HG03039 (cell line): Measurements from ENCODE around the gene TNNT3.
"Not testable (repeated sequence)": the region's sequence is repeated elsewhere in the genome, so short reads cannot be mapped to it uniquely, and the experiment has no call there.

Source experiments
- ATAC-seq: cut with Tn5 transposase; IDR thresholded peaks from one replicate; pipeline ENCODE4 v1.9.1; 2021; ENCODE audit warnings: mild to moderate bottlenecking, moderate library complexity; ENCODE audit not compliant: unreplicated experiment

Gene TNNT3

GRCh38 chr11:1880746-1881441 lies 38.6 kb upstream of the TNNT3 start:
- ATAC-seq, result no peak

DNA sequence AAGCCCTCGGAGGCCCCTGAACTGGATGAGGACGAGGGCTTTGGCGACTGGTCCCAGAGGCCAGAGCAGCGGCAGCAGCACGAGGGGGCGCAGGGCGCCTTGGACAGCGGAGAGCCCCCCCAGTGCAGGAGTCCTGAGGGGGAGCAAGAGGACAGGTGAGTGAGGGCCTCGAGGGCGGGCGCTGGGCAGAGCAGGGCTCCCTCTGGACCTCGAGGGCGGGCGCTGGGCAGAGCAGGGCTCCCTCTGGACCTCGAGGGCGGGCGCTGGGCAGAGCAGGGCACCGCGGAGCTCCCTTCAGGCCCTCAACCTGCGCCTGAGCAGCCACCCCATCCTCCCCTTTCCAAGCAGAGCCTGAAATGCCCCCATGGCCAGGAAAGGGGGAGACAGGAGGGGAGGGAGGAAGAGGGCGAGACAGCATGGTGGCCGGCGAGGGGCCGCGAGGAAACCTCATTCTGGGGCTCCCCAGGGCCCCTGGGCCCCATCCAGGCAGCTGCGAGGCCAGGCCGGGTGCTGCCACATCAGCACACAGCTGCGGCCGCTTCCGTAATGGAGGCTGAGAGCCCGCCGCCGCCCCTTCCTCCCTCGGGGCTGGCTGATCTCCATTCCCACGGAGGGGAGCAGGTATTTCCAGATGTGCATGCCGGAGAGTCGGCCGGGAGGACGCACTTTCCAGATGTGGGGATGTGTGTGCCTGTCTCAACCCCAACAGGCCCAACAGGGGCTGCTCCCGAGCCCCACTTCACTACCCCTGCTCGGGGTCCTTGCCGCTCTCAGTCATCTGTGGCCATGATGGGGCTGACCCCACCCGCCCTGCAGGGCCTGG lies 37.9 kb upstream of the TNNT3 start:
- no peak for ATAC-seq

DNA sequence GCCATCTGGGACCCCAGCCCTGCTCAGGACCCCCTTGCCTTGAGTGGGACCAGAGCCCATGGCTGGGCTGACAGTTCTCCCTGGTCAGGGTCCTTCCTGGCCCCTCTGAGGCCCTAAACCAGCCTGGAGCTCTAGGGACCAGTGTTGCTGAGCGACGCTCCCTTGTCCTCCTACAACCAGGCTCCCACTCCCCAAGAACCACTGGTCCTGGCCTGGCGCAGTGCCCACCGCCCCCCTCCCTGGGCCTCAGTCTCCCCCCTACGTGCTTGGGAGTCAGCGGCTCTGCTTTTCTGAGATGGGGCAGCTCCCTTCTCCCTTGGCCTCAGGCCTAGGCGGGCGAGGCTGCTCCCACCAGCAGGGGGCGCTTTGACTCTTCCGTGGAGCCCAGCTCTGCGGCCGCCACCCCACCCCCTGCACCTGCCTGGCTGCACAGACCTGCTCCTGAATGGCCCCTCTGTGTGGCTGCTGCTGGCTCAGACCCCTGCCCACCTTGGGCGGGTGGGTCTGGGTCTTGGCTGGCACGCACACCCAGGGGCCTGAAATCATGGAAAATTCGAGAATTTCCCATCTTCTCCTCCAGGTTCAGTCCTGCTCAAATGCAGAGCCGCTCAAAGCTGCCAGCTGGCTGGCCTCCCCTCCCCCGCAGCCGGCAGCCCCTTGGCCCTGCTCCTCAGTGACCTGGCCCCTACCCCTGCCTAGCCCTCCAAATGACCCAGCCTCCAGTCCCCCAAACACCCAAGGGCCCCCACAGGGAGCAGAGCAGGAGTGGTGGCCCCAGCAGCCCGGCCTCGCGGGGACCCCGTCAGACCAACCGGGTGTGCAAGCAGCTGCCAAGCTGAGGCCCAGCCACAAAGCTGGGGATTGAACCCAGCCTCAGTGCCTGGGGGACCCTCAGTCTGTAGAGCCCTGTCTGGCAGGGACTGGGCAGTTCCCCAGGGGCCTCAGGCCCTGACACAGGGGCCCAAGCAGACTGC lies 37.0 kb upstream of the TNNT3 start:
- ATAC-seq, result no peak

- ATAC-seq, result no peak
Measured at GRCh38 chr11:1883346-1884302, 35.9 kb upstream of the TNNT3 start.

- ATAC-seq, result no peak
Measured at GRCh38 chr11:1884303-1884700, 35.2 kb upstream of the TNNT3 start.

DNA sequence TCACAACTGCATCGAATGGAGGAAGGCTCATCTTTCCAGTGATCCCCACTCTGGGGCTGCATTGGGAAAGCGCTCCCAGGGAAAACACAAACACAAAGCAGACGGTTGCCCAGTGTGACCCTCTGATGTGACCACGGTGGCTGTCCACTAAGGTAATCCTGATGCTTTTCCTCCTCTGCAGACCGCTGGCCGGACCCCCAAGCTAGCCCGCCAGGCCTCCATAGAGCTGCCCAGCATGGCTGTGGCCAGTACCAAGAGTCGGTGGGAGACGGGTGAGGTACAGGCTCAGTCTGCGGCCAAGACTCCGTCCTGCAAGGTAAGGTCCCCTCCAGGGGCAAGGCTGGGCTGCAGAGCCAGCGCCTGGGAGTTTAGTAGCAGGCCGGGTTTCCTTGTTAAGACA lies 33.0 kb upstream of the TNNT3 start:
- not testable (repeated sequence) for ATAC-seq

GRCh38 chr11:1887451-1888346 lies 31.8 kb upstream of the TNNT3 start:
- no peak for ATAC-seq

DNA sequence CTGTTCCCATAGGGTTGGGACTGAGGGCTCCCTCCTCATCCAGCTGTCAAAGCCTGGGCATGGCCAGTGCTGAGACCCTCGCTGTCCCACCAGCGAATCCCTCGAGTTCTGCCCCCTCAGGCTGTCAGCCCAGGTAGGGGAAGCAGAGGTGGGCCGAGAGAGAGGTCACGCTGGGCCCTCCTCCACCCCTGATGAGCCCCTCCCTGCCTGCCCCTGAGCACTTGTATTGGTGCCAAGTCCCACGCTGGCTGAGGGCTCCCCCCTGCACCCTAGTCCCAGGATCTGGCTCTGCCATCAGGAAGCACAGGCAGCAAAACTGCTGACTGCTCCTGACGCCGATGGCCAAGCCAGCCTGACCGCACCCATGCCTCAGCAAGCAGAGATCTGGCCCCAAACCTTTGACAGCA lies 31.2 kb upstream of the TNNT3 start:
- ATAC-seq, result no peak

DNA sequence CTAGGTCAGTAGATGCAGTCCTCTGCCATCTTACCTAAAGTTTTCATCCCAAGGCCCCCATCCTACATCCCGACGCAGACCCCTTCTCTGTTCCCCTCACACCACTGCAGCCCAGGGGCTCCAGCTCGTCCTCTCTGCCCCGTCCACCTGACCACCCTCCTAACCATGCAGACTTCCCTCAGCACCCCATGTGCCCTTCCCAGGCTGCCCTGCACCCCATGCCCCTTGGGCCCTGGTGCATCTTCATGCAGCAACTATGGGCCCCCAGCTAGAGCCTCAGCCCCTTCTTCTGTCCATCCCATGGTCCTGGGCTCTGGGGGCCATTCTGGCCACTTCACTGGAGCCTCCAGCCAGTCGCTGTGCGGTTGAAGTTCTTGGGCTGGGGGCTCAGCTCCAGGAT lies 30.7 kb upstream of the TNNT3 start:
- ATAC-seq, result no peak

- ATAC-seq, result no peak
Measured at GRCh38 chr11:1889224-1889930, 30.1 kb upstream of the TNNT3 start.

GRCh38 chr11:1889941-1890855 lies 29.3 kb upstream of the TNNT3 start:
- ATAC-seq, result no peak

- no peak for ATAC-seq
Measured at GRCh38 chr11:1890856-1891830, 28.4 kb upstream of the TNNT3 start.

GRCh38 chr11:1891831-1892115 lies 27.7 kb upstream of the TNNT3 start, which contains the start of gene PRR33:
Gene PRR33, minus strand, starts transcription at chr11:1891895. Its CDS starts 1,311 bp downstream, at chr11:1890584.
- ATAC-seq, result no peak

DNA sequence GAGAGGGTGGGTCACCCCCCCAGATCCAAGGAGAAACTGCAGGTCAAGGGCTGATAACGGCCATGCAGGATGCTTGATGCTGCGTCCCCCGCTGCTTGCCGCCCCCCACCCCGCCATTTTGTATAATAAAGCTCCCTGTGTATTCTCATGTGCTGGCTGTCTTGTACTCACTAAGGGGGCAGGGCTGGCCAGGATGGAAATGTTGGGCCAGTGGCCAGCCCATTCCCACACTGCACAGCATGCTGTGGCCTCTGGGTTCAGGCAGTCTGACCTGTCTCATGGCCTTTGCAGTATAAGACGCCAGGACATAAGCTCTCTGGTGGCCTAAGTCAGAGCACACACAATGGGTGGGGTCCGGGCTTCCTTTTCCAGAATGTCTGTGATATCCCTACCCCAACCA lies 27.4 kb upstream of the TNNT3 start:
- no peak for ATAC-seq

- no peak for ATAC-seq
Measured at GRCh38 chr11:1892558-1892957, 26.9 kb upstream of the TNNT3 start.

- ATAC-seq, result no peak
Measured at GRCh38 chr11:1893581-1894359, 25.7 kb upstream of the TNNT3 start.
